Cardiac fibroblast (primary cell): ENCODE measurements around the gene ZNF780A.
A peak's percentile ranks its signal among the peaks of the same experiment; 100 is the strongest.

Experiments used
- DNase-seq, 2 donors: peaks; one replicate each; pipeline versions ENCODE4 v3.0.0 to v3.0.0-alpha.2; 2010; ENCODE audit warnings: low read depth in 2 of 2
- H3K4me3 ChIP-seq, 2 donors: replicated peaks in 1 of 2; 1 replicate in 1 of 2; 2 replicates in 1 of 2; pipeline ENCODE4 v1.5.1; 2011; ENCODE audit warnings: low read depth in 2 of 2, low read length in 2 of 2, mild to moderate bottlenecking in 2 of 2, moderate library complexity in 1 of 2
- CTCF ChIP-seq: IDR thresholded peaks from one replicate; pipeline ENCODE4 v1.5.1; 2011; ENCODE audit warnings: low read depth, mild to moderate bottlenecking, low read length, inconsistent platforms

Gene ZNF780A

GRCh38 chr19:40103600-40103999, 12.9 kb upstream of the ZNF780A start:
- no peak for TF ChIP-seq CTCF
- no peak for DNase-seq

GRCh38 chr19:40101813-40102212, 11.1 kb upstream of the ZNF780A start:
- no peak overlapping the region for H3K4me3 ChIP-seq

More at GRCh38 chr19:40103600-40103999, 12.9 kb upstream of the ZNF780A start:
- H3K4me3 ChIP-seq: no peak overlapping the region

GRCh38 chr19:40093416-40093815, 2.7 kb upstream of the ZNF780A start:
- H3K4me3 ChIP-seq: no peak overlapping the region
- TF ChIP-seq CTCF: no peak
- DNase-seq: no peak

More at GRCh38 chr19:40101813-40102212, 11.1 kb upstream of the ZNF780A start:
- TF ChIP-seq CTCF: no peak
- no peak for DNase-seq

- TF ChIP-seq CTCF: no peak
- H3K4me3 ChIP-seq: peak overlapping the region; percentile 90 to 93
These were observed 724 bp upstream of the ZNF780A start for GRCh38 chr19:40091205-40092129.

GRCh38 chr19:40089462-40089861, 1.3 kb downstream of the ZNF780A start:
- DNase-seq: peak; percentile 24 to 69
- no peak for TF ChIP-seq CTCF
- H3K4me3 ChIP-seq: peak overlapping the region; percentile 90 to 93

More at GRCh38 chr19:40091205-40092129, 724 bp upstream of the ZNF780A start:
- DNase-seq: no peak

GRCh38 chr19:40088299-40089047, 2.3 kb downstream of the ZNF780A start:
- TF ChIP-seq CTCF: no peak
- no peak overlapping the region for H3K4me3 ChIP-seq
- no peak for DNase-seq
